SK-N-SH (cell line): Measurements from ENCODE around the gene ARHGEF39.
"Not testable (repeated sequence)": the region's sequence is repeated elsewhere in the genome, so short reads cannot be mapped to it uniquely, and the experiment has no call there.

Experiments
- EP300 ChIP-seq, 2 experiments: IDR thresholded peaks; 2 replicates each; pipeline versions ENCODE4 v1.4.0 to v1.6.1; 2012; ENCODE audit warnings: borderline replicate concordance in 1 of 2, low read depth in 1 of 2, low read length in 1 of 2
- FOXJ3 ChIP-seq: sonication (generic); formaldehyde crosslinking; IDR thresholded peaks from 2 replicates; pipeline ENCODE4 v1.5.1; 2020; ENCODE audit warnings: mild to moderate bottlenecking, missing genetic modification reagents
- MAX ChIP-seq: IDR thresholded peaks from 2 replicates; pipeline ENCODE4 v1.4.0; 2012; ENCODE audit warnings: low read depth
- POLR2AphosphoS5 ChIP-seq: IDR thresholded peaks from 2 replicates; pipeline ENCODE4 v1.6.1; 2012; ENCODE audit warnings: low read depth, low read length
- TAF1 ChIP-seq: IDR thresholded peaks from 2 replicates; pipeline ENCODE4 v1.6.1; 2012; ENCODE audit warnings: low read depth, mild to moderate bottlenecking, low read length, moderate library complexity, borderline replicate concordance
- TF ChIP-seq, protein P1 (sequence below): fragments of 200-600 bp; sonication (generic); IDR thresholded peaks from 2 replicates; pipeline ENCODE4 v1.6.1; 2017; ENCODE audit warnings: antibody characterized with exemption, mild to moderate bottlenecking, moderate library complexity
- TF ChIP-seq, protein P2 (sequence below): fragments of 150-350 bp; IDR thresholded peaks from 2 replicates; pipeline ENCODE4 v1.6.1; 2017; ENCODE audit warnings: antibody characterized with exemption, low read length, low read depth, borderline replicate concordance

DNA sequence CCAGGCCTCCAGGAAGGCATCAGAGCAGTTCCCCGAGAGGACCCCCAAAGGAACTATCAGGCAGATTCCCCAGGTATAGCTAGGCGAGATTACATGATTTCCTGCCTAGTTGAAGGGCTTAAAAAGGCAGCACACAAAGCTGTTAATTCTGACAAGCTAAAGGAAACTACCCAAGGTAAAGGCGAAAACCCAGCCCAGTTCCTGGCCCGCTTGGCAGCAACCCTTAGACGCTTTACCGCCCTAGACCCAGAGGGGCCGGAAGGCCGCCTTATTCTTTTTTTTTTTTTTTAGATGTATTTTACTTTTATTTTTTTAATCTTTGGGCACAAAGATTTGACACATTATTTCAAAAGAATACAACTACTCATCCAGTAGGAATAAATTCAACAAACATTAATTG, 26.2 kb downstream of the ARHGEF39 start:
- TF ChIP-seq, protein P1, sequence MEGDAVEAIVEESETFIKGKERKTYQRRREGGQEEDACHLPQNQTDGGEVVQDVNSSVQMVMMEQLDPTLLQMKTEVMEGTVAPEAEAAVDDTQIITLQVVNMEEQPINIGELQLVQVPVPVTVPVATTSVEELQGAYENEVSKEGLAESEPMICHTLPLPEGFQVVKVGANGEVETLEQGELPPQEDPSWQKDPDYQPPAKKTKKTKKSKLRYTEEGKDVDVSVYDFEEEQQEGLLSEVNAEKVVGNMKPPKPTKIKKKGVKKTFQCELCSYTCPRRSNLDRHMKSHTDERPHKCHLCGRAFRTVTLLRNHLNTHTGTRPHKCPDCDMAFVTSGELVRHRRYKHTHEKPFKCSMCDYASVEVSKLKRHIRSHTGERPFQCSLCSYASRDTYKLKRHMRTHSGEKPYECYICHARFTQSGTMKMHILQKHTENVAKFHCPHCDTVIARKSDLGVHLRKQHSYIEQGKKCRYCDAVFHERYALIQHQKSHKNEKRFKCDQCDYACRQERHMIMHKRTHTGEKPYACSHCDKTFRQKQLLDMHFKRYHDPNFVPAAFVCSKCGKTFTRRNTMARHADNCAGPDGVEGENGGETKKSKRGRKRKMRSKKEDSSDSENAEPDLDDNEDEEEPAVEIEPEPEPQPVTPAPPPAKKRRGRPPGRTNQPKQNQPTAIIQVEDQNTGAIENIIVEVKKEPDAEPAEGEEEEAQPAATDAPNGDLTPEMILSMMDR: not testable (repeated sequence)
- not testable (repeated sequence) for TF ChIP-seq MAX; EP300 (IDR thresholded peaks at IDR 0.05; ENCODE audit: borderline replicate concordance in 1 of 2, low read depth in 1 of 2, low read length in 1 of 2); FOXJ3 (CRISPR knock-in tag); POLR2AphosphoS5; TAF1
- TF ChIP-seq, protein P2, sequence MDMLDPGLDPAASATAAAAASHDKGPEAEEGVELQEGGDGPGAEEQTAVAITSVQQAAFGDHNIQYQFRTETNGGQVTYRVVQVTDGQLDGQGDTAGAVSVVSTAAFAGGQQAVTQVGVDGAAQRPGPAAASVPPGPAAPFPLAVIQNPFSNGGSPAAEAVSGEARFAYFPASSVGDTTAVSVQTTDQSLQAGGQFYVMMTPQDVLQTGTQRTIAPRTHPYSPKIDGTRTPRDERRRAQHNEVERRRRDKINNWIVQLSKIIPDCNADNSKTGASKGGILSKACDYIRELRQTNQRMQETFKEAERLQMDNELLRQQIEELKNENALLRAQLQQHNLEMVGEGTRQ: not testable (repeated sequence)
